GM12878 (cell line): Measurements from ENCODE around the gene CBFA2T3. TPM values are rescaled to one million over a fixed set of nuclear protein-coding genes. Genes with fewer than 3 reads are reported as not detected.

ENCODE experiments used
- ATAC-seq: fragments of 200-7000 bp; cut with Tn5 transposase; 3 replicates; pipeline ENCODE4 v1.9.1; 2020; ENCODE audit warnings: mild to moderate bottlenecking, moderate library complexity
- BruUV-seq: library from RNA; stranded (reverse); fragments of 400-500 nt; replicated peaks from 2 replicates; lab custom pipeline; 2021; lab: Mats Ljungman, UMichigan
- CTCF ChIA-PET: fragments of 300-600 bp; sonication (Branson Sonifier 250); formaldehyde crosslinking; extraction: SDS; loops from one replicate; lab custom pipeline; 2021; ENCODE audit warnings: inconsistent platforms; lab: Yijun Ruan, JAX
- POLR2A ChIA-PET: fragments of 350-600 bp; formaldehyde crosslinking; extraction: SDS; loops from one replicate; lab custom pipeline; 2021; ENCODE audit warnings: inconsistent platforms; lab: Charles Lee
- RAD21 ChIA-PET: fragments of 300-600 bp; sonication (Branson Sonifier 250); formaldehyde crosslinking; loops from one replicate; lab custom pipeline; 2023; ENCODE audit warnings: antibody characterized with exemption; ENCODE audit not compliant: unreplicated experiment; lab: Charles Lee
- SMC1A ChIA-PET: fragments of 300-600 bp; sonication (Branson Sonifier 250); formaldehyde crosslinking; loops from one replicate; lab custom pipeline; 2023; ENCODE audit not compliant: unreplicated experiment, uncharacterized antibody; lab: Charles Lee
- DNase-seq: peaks from one replicate; pipeline ENCODE4 v3.0.0-alpha.2; 2011; ENCODE audit warnings: low read depth, low spot score
- FAIRE-seq: peaks from 3 replicates; lab custom pipeline; 2011; peaks lifted over from hg19 to GRCh38; lab: Jason Lieb, UNC
- H2AFZ ChIP-seq: 2 replicates; pipeline ENCODE4 v1.6.0; 2011; ENCODE audit warnings: low read depth, low read length, control low read depth; ENCODE audit not compliant: control insufficient read depth
- H3K27ac ChIP-seq: 2 replicates; pipeline ENCODE4 v1.5.1; 2011; ENCODE audit warnings: control low read depth; ENCODE audit not compliant: control insufficient read depth, insufficient read depth
- H3K27me3 ChIP-seq, 2 experiments: replicated peaks in 1 of 2; 2 replicates each; pipeline versions ENCODE4 v1.6.0 to v1.6.1; 2011; ENCODE audit warnings: low read length in 1 of 2; ENCODE audit not compliant: control insufficient read depth in 2 of 2, insufficient read depth in 2 of 2
- H3K36me3 ChIP-seq, 2 experiments: 2 replicates each; pipeline ENCODE4 v1.5.1; 2011; ENCODE audit warnings: low read length in 1 of 2; ENCODE audit not compliant: control insufficient read depth in 2 of 2, insufficient read depth in 2 of 2
- H3K4me1 ChIP-seq: 2 replicates; pipeline ENCODE4 v1.6.1; 2011; ENCODE audit warnings: mild to moderate bottlenecking, low read length, moderate library complexity, mixed read lengths; ENCODE audit not compliant: control insufficient read depth, insufficient read depth
- H3K4me2 ChIP-seq: 2 replicates; pipeline ENCODE4 v1.6.0; 2011; ENCODE audit warnings: control low read depth; ENCODE audit not compliant: control insufficient read depth, insufficient read depth
- H3K4me3 ChIP-seq: fragments of 200-600 bp; sonication (generic); 2 replicates; pipeline ENCODE4 v1.5.1; 2016
- H3K79me2 ChIP-seq: 2 replicates; pipeline ENCODE4 v1.6.0; 2011; ENCODE audit warnings: low read length; ENCODE audit not compliant: control insufficient read depth, insufficient read depth
- H3K9ac ChIP-seq: 2 replicates; pipeline ENCODE4 v1.8.0; 2011; ENCODE audit warnings: low read length, control low read depth, mixed read lengths; ENCODE audit not compliant: control insufficient read depth, insufficient read depth
- H3K9me3 ChIP-seq: replicated peaks from 3 replicates; pipeline ENCODE4 v1.5.1; 2011; ENCODE audit warnings: mild to moderate bottlenecking, low read length; ENCODE audit not compliant: control insufficient read depth, insufficient read depth
- H4K20me1 ChIP-seq: 2 replicates; pipeline ENCODE4 v1.6.0; 2011; ENCODE audit not compliant: control insufficient read depth, insufficient read depth
- E2F4 ChIP-seq: IDR thresholded peaks from 2 replicates; pipeline ENCODE4 v1.6.1; 2012; ENCODE audit warnings: low read depth, low read length, improper control_type of control experiment
- IKZF2 ChIP-seq, 2 experiments: fragments of 450-650 bp; IDR thresholded peaks; 2 replicates each; pipeline ENCODE4 v1.6.1; 2017; ENCODE audit warnings: mild to moderate bottlenecking in 2 of 2, moderate library complexity in 2 of 2
- RELA ChIP-seq: fragments of 450-650 bp; IDR thresholded peaks from 2 replicates; pipeline ENCODE4 v1.8.0; 2014; ENCODE audit warnings: borderline replicate concordance; ENCODE audit not compliant: partially characterized antibody
- SMAD1 ChIP-seq: fragments of 450-650 bp; IDR thresholded peaks from 2 replicates; pipeline ENCODE4 v1.6.1; 2018; ENCODE audit warnings: mild to moderate bottlenecking, low read depth; ENCODE audit not compliant: partially characterized antibody
- SMAD5 ChIP-seq: IDR thresholded peaks from 2 replicates; pipeline ENCODE4 v1.6.1; 2016; ENCODE audit warnings: antibody characterized with exemption, low read depth
- ZBTB4 ChIP-seq: fragments of 450-650 bp; formaldehyde crosslinking; IDR thresholded peaks from 2 replicates; pipeline ENCODE4 v1.4.0; 2022; ENCODE audit warnings: mild to moderate bottlenecking, moderate library complexity
- ZZZ3 ChIP-seq: IDR thresholded peaks from 2 replicates; pipeline ENCODE4 v1.6.1; 2011; ENCODE audit warnings: low read depth; ENCODE audit not compliant: control insufficient read depth, insufficient read length
- WGBS: methylation state at CpG from one replicate; pipeline ENCODE4 v1.1.6; 2016; ENCODE audit warnings: low lambda C conversion rate; ENCODE audit not compliant: insufficient replicate concordance, insufficient coverage; ENCODE audit errors: missing lambda C conversion rate; 5-methylcytosine and 5-hydroxymethylcytosine counted together
- in situ Hi-C: fragments of 300-500 bp; cut with MboI; formaldehyde crosslinking; loops from 9 replicates; pipeline ENCODE4 v1.14.3; 2018; ENCODE audit warnings: mixed read lengths
- intact Hi-C: fragments of 100-400 bp; cut with micrococcal nuclease; formaldehyde crosslinking; loops from one replicate; pipeline ENCODE4 v1.14.2; 2022; ENCODE audit not compliant: unreplicated experiment
- polyA plus RNA-seq, 11 experiments: library from polyadenylated mRNA; depleted of rRNA in 4 of 11; unstranded in 6 of 11; stranded (reverse) in 5 of 11; fragments of >200 nt; fragmentation: Nextera tagmentation in 4 of 11; fragmentation: Illumina TruSeq in 1 of 11; extraction: Ambion mirVana in 4 of 11; extraction: Trizol in 1 of 11; gene quantifications; 1 replicate in 1 of 11; 2 replicates in 10 of 11; pipeline versions ENCODE4 v1.2.1 to v1.2.3, GENCODE V29; 2011 to 2016; ENCODE audit warnings: inconsistent platforms in 2 of 11, missing spikeins in 2 of 11, low read depth in 1 of 11
- total RNA-seq, 4 experiments: library from RNA; depleted of rRNA in 3 of 4; stranded (reverse); fragments of >200 nt in 3 of 4; fragmentation: Illumina TruSeq in 1 of 4; extraction: Trizol in 1 of 4; gene quantifications; 2 replicates each; pipeline versions ENCODE4 v1.2.1 to v1.2.3, GENCODE V29; 2013 to 2021

The CBFA2T3 gene
- total and polyA plus RNA-seq, 10 of the 15 experiments (the other 5 are each of a cell fraction or from before 2014, with no cell fraction given) = 0.69 to 42.6 (median 4.5) TPM

GRCh38 chr16:88951989-88952388, 25.0 kb downstream of the CBFA2T3 start:
- Histone ChIP-seq H3K27me3 (no peaks in the 10 kb centered on the region), H3K27ac (no peak overlapping the region), H3K36me3 (no peaks in the 10 kb centered on the region; a peak in 1 of 4 replicates), H3K79me2 (peaks cover 9% of the 10 kb centered on the region), H3K9me3 (no peaks in the 10 kb centered on the region), H2AFZ (no peak overlapping the region), H3K4me1 (no peaks in the 10 kb centered on the region), H3K4me3 (no peak overlapping the region), H3K9ac (no peak overlapping the region), H3K4me2 (no peak overlapping the region), H4K20me1 (no peaks in the 10 kb centered on the region)
- DNase-seq (no peak), ATAC-seq (no peak), FAIRE-seq (no peak)
- no peak for TF ChIP-seq IKZF2 (IDR thresholded peaks at IDR 0.05)
- TF ChIP-seq ZBTB4 = no peak
- no peak for TF ChIP-seq RELA
- no peak for TF ChIP-seq E2F4
- no peak for TF ChIP-seq SMAD5
- TF ChIP-seq ZZZ3 = no peak
- TF ChIP-seq SMAD1 = no peak
- BruUV-seq = no TSS peak
- in situ Hi-C loops = no loop called here
- ChIA-PET SMC1A (no interaction called here), POLR2A (no interaction called here), CTCF (no interaction called here), RAD21 (no interaction called here)
- intact Hi-C loops = no loop called here
- 72% methylated on average over 11 of the region's 11 CpGs for WGBS
